ENCODE measurements around the gene ITGB1. TPM values are rescaled to one million over a fixed set of nuclear protein-coding genes. Genes with fewer than 3 reads are reported as not detected.

The ITGB1 gene
- polyA plus RNA-seq, 1 of the 3 experiments (the other 2 are of a cell fraction): 666 TPM

GRCh38 chr10:32932225-32932729, 25.8 kb downstream of the ITGB1 start (continued):
- TF ChIP-seq REST (IDR thresholded peaks at IDR 0.05; ENCODE audit: low read depth, low read length) (no peak), MXI1 (IDR thresholded peaks at IDR 0.05; ENCODE audit: low read depth, low read length) (no peak), IRF3 (IDR thresholded peaks at IDR 0.05; ENCODE audit: low read depth, low read length) (no peak), YY1 (IDR thresholded peaks at IDR 0.05; ENCODE audit: low read depth) (no peak), TAF1 (IDR thresholded peaks at IDR 0.05; ENCODE audit: borderline replicate concordance, low read depth, low read length) (no peak), SIN3A (IDR thresholded peaks at IDR 0.05; ENCODE audit: borderline replicate concordance, low read depth, low read length) (no peak), MEF2A (IDR thresholded peaks at IDR 0.05; ENCODE audit: borderline replicate concordance, low read depth) (no peak)

- DNase-seq: no peak
- no peaks in the 10 kb centered on the region for H3K9me2 ChIP-seq
- no peaks in the 10 kb centered on the region for H3K9me3 ChIP-seq
- 93% methylated on average over 1 of the region's 1 CpG for WGBS (ENCODE audit: low lambda C conversion rate)
- no peak overlapping the region for H3K9ac ChIP-seq
- H2AFZ ChIP-seq (ENCODE audit: low read depth): no peak overlapping the region
- peaks cover 99% of the 10 kb centered on the region for H3K79me2 ChIP-seq (ENCODE audit: insufficient read depth)
- peaks cover 89 to 96% of the 10 kb centered on the region in 2 experiments for H3K36me3 ChIP-seq (replicated peaks in 1 of 2; ENCODE audit: control insufficient read depth in 1 of 2, insufficient read depth in 2 of 2, low read length in 1 of 2)
- no peak overlapping the region for H3K4me2 ChIP-seq
- peak overlapping the region in 1 of 2 experiments; percentile 19; a peak in 1 of 4 replicates for H3K27ac ChIP-seq (ENCODE audit: low read depth in 2 of 2, low read length in 1 of 2)
- ChIA-PET POLR2A (no interaction called here), CTCF (interaction anchor here (1.9 kb wide), 1 partner anchor 77 kb away, joined by 4 read pairs; no protein-coding TSS in a partner anchor)
- no peaks in the 10 kb centered on the region for H3K27me3 ChIP-seq (ENCODE audit: insufficient read depth)
- peaks cover 47% of the 10 kb centered on the region for H3F3A ChIP-seq (replicated peaks; ENCODE audit: insufficient read depth)
- TF ChIP-seq ELF1 (IDR thresholded peaks at IDR 0.05) (no peak), NRF1 (IDR thresholded peaks at IDR 0.05; ENCODE audit: low read depth, low read length) (no peak), FOXJ3 (CRISPR knock-in tag; IDR thresholded peaks at IDR 0.05) (no peak), ZBTB33 (IDR thresholded peaks at IDR 0.05; ENCODE audit: borderline replicate concordance, low read depth) (no peak), REST (IDR thresholded peaks at IDR 0.05; ENCODE audit: low read depth, low read length) (no peak)
- peaks cover 56% of the 10 kb centered on the region for H4K20me1 ChIP-seq (ENCODE audit: insufficient read depth)
- H3K4me1 ChIP-seq (ENCODE audit: control insufficient read depth in 1 of 2, insufficient read depth in 2 of 2, low read depth in 1 of 2, low read length in 1 of 2): no peaks in the 10 kb centered on the region; a peak in 1 of 4 replicates
- H3K4me3 ChIP-seq (ENCODE audit: low read depth in 2 of 2, low read length in 1 of 2): no peak overlapping the region
Observed at GRCh38 chr10:32931593-32931992, 26.4 kb downstream of the ITGB1 start.
